ENCODE data around the gene EPSTI1.

- TF ChIP-seq EZH2 (IDR thresholded peaks at IDR 0.05; ENCODE audit: insufficient read depth, poor library complexity, severe bottlenecking): no peak
- TF ChIP-seq EZH2phosphoT487 (IDR thresholded peaks at IDR 0.05; ENCODE audit: insufficient read depth, low read depth): no peak
Observed at GRCh38 chr13:43014162-43014561, 22.1 kb upstream of the EPSTI1 start.

All from GM23248 (cell line).